A673 (cell line): ENCODE data around the gene LRTM1. TPM values are rescaled to one million over a fixed set of nuclear protein-coding genes. Genes with fewer than 3 reads are reported as not detected.

Source experiments
- BruUV-seq: library from RNA; stranded (reverse); fragments of 400-500 nt; replicated peaks from 2 replicates; lab custom pipeline; 2021; lab: Mats Ljungman, UMichigan
- CTCF ChIA-PET: fragments of 300-600 bp; sonication (Branson Sonifier 250); formaldehyde crosslinking; loops from one replicate; lab custom pipeline; 2022; ENCODE audit warnings: antibody characterized with exemption; lab: Charles Lee
- POLR2A ChIA-PET: fragments of 300-600 bp; sonication (Branson Sonifier 250); formaldehyde crosslinking; loops from one replicate; lab custom pipeline; 2022; ENCODE audit warnings: antibody characterized with exemption; ENCODE audit not compliant: low non-redundant PET; lab: Charles Lee
- DNase-seq: peaks from one replicate; pipeline ENCODE4 v3.0.0-alpha.2; 2015; ENCODE audit warnings: low spot score
- H3K27ac ChIP-seq: fragments of 200-600 bp; sonication (generic); 2 replicates; pipeline ENCODE4 v1.5.1; 2016; ENCODE audit warnings: mixed run types, low read depth, mild to moderate bottlenecking, mixed read lengths, antibody characterized with exemption, low read length; ENCODE audit not compliant: poor library complexity, severe bottlenecking
- H3K27me3 ChIP-seq: fragments of 200-600 bp; sonication (generic); replicated peaks from 2 replicates; pipeline ENCODE4 v1.6.1; 2017; ENCODE audit warnings: mixed run types, low read depth, mild to moderate bottlenecking, mixed read lengths, antibody characterized with exemption, low read length; ENCODE audit not compliant: insufficient read depth, poor library complexity
- H3K36me3 ChIP-seq: fragments of 200-600 bp; sonication (generic); 2 replicates; pipeline ENCODE4 v1.6.1; 2016; ENCODE audit warnings: mixed run types, mild to moderate bottlenecking, mixed read lengths, antibody characterized with exemption, low read length; ENCODE audit not compliant: insufficient read depth, poor library complexity, severe bottlenecking
- H3K4me1 ChIP-seq: fragments of 200-600 bp; sonication (generic); 2 replicates; pipeline ENCODE4 v1.6.1; 2017; ENCODE audit warnings: mixed run types, mild to moderate bottlenecking, mixed read lengths, antibody characterized with exemption, low read length; ENCODE audit not compliant: insufficient read depth, poor library complexity, severe bottlenecking
- H3K4me3 ChIP-seq: fragments of 200-600 bp; sonication (generic); 2 replicates; pipeline ENCODE4 v1.5.1; 2016; ENCODE audit warnings: low read depth, mixed run types, mild to moderate bottlenecking, mixed read lengths, low read length; ENCODE audit not compliant: poor library complexity, severe bottlenecking
- H3K9me3 ChIP-seq: fragments of 200-600 bp; sonication (generic); 2 replicates; pipeline ENCODE4 v1.6.1; 2016; ENCODE audit warnings: mixed run types, low read depth, mild to moderate bottlenecking, mixed read lengths, antibody characterized with exemption, low read length; ENCODE audit not compliant: poor library complexity, severe bottlenecking
- EZH2 ChIP-seq: fragments of 200-600 bp; sonication (generic); IDR thresholded peaks from 2 replicates; pipeline ENCODE4 v1.6.1; 2017; ENCODE audit warnings: borderline replicate concordance, low read depth, mild to moderate bottlenecking, mixed read lengths, antibody characterized with exemption, low read length; ENCODE audit not compliant: poor library complexity, severe bottlenecking
- intact Hi-C: fragments of 100-400 bp; cut with micrococcal nuclease; formaldehyde crosslinking; loops from one replicate; pipeline ENCODE4 v1.10.0; 2022; ENCODE audit not compliant: unreplicated experiment
- total RNA-seq: library from RNA; stranded (reverse); gene quantifications from 2 replicates; pipeline ENCODE4 v1.2.3, GENCODE V29; 2021
- TF ChIP-seq, protein P1 (sequence below): fragments of 300-800, 200-600 bp; sonication (generic); conservative IDR thresholded peaks from 2 replicates; pipeline ENCODE4 v1.5.1; 2017; ENCODE audit warnings: low read depth, mild to moderate bottlenecking, antibody characterized with exemption, low read length, moderate library complexity, mixed read lengths

LRTM1 gene
- total RNA-seq, 1 experiment from 2014 or later: not detected

DNA sequence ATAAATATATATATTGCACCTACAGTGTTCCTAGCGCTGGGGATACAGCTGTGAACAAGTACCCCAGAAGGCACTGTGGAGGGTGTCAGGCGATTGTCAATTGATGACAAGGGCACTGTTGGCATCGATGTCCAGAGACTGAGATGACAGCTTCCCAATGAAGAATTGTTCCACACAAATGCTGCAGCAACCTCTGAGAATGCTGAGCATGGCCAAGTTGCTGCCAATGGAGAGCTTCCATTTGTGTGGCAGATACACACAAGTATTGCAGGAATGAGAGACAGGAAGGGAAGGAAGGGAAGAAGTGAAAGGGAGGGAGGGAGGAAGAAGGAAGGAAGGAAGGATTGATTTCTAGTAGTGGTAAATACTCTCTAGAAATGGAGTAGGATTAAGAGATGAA, 21.9 kb downstream of the LRTM1 start:
- ChIA-PET POLR2A (no interaction called here), CTCF (no interaction called here)
- no peaks in the 10 kb centered on the region for H3K9me3 ChIP-seq
- H3K4me3 ChIP-seq: no peak overlapping the region
- DNase-seq: no peak
- H3K4me1 ChIP-seq: no peaks in the 10 kb centered on the region
- TF ChIP-seq, protein P1, sequence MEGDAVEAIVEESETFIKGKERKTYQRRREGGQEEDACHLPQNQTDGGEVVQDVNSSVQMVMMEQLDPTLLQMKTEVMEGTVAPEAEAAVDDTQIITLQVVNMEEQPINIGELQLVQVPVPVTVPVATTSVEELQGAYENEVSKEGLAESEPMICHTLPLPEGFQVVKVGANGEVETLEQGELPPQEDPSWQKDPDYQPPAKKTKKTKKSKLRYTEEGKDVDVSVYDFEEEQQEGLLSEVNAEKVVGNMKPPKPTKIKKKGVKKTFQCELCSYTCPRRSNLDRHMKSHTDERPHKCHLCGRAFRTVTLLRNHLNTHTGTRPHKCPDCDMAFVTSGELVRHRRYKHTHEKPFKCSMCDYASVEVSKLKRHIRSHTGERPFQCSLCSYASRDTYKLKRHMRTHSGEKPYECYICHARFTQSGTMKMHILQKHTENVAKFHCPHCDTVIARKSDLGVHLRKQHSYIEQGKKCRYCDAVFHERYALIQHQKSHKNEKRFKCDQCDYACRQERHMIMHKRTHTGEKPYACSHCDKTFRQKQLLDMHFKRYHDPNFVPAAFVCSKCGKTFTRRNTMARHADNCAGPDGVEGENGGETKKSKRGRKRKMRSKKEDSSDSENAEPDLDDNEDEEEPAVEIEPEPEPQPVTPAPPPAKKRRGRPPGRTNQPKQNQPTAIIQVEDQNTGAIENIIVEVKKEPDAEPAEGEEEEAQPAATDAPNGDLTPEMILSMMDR: no peak
- TF ChIP-seq EZH2: no peak
- intact Hi-C loops: no loop called here
- H3K27ac ChIP-seq: no peak overlapping the region
- BruUV-seq: no TSS peak
- no peaks in the 10 kb centered on the region for H3K27me3 ChIP-seq
- no peaks in the 10 kb centered on the region for H3K36me3 ChIP-seq

DNA sequence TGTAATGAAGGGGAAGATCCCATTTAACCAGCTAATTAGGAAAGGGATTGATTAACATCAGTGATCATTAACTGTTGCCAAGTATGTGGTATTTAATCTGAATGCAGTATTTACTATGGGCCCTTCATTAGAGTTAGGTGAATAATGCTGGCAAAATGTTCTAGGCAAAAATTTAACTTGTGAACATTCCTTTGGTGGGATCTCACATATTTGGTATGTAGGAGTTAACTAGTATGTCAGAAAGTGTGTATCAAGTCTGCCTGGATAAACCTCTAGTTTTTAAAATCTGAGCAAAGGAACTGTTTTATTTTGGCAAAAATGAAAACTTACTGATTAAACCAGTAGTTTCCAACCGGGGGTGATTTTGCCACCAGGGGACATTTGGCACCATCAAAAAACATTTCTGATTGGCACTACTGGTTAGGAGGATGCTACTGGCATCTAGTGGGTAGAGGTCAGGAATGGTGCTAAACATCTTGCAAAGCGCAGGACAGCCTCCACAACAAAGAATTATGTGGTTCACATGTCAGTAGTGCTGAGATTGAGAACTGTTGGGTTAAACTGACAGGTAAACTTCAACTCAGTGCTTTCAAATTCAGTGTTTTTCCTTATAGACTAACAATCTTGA, 22.5 kb downstream of the LRTM1 start:
- ChIA-PET CTCF (no interaction called here), POLR2A (no interaction called here)
- Histone ChIP-seq H3K27me3 (no peaks in the 10 kb centered on the region), H3K36me3 (no peaks in the 10 kb centered on the region), H3K27ac (no peak overlapping the region), H3K9me3 (no peaks in the 10 kb centered on the region), H3K4me3 (no peak overlapping the region), H3K4me1 (no peaks in the 10 kb centered on the region)
- no peak for TF ChIP-seq EZH2
- TF ChIP-seq, protein P1: no peak
- DNase-seq: no peak
- intact Hi-C loops: no loop called here
- BruUV-seq: no TSS peak

DNA sequence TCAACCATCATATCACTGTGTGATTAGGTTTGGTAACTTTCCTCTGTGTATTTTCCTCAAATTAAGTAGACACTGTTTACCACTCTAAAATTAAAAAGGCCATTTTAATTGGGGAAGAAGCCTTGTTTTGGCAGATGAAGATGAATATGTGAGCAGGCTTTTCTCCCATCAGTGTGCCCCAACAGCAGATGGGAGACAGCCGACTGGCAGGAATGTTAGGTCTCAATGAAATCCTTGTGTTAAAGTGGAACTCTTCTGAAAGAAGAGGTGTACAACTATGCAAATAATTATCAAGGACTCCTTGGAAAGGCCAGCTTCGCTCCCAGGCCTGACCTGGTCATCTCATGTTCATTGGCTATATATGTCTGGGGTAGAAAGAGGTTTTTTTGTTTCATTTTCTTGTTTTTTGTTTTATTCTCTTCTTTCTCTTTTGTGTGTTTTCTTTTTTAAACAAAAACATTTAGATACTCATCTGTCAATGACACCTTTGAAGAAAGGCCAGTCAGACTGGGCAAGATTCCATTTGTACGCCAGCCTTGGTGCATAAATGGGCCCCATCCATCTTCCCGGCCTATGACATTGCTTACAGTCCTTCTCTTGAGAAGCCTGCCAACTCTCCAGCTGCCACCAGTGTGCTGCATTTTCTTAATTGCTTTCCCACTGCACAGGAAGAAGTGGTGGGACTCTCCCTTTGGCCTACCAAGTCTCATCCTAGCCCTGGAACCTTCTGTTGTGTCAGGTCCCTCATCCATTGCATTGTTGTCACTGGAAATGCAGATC, 25.8 kb downstream of the LRTM1 start:
- H3K4me3 ChIP-seq: no peak overlapping the region
- no peaks in the 10 kb centered on the region for H3K36me3 ChIP-seq
- no peak overlapping the region for H3K27ac ChIP-seq
- DNase-seq: no peak
- POLR2A ChIA-PET: no interaction called here
- CTCF ChIA-PET: no interaction called here
- H3K4me1 ChIP-seq: no peaks in the 10 kb centered on the region
- no peaks in the 10 kb centered on the region for H3K27me3 ChIP-seq
- intact Hi-C loops: no loop called here
- TF ChIP-seq, protein P1: no peak
- no peak for TF ChIP-seq EZH2
- BruUV-seq: no TSS peak
- no peaks in the 10 kb centered on the region for H3K9me3 ChIP-seq
